SKM-1 (cell line): ENCODE results near the gene NPNT.
"Not testable (repeated sequence)": the region's sequence is repeated elsewhere in the genome, so short reads cannot be mapped to it uniquely, and the experiment has no call there.

Source experiments
- DNase-seq: peaks from one replicate; lab custom pipeline; 2025; ENCODE audit not compliant: unreplicated experiment; lab: John Stamatoyannopoulos, UW

NPNT gene

GRCh38 chr4:105894660-105895582, at the start of gene NPNT:
TSS of gene NPNT (plus strand) at chr4:105895471. CDS start at chr4:105895653, 182 bp downstream.
- no peak for DNase-seq

GRCh38 chr4:105845559-105845958, 49.7 kb upstream of the NPNT start:
- DNase-seq = no peak

- DNase-seq = not testable (repeated sequence)
These were observed 46.9 kb upstream of the NPNT start for GRCh38 chr4:105848359-105848758.

- DNase-seq = no peak
These were observed 44.1 kb upstream of the NPNT start for GRCh38 chr4:105851196-105851595.

DNA sequence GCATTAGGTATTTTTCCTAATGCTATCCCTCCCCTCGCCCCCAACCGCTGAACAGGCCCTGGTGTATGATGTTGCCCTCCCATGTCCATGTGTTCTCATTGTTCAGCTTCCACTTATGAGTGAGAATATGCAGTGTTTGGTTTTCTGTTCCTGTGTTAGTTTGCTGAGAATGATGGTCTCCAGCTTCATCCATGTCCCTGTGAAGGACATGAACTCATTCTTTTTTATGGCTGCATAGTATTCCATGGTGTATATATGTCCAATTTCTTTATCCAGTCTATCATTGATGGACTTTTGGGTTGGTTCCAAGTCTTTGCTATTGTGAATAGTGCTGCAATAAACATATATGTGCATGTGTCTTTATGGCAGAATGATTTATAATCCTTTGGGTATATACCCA, 43.0 kb upstream of the NPNT start:
- not testable (repeated sequence) for DNase-seq

GRCh38 chr4:105858466-105859040, 36.7 kb upstream of the NPNT start:
- DNase-seq = no peak

DNA sequence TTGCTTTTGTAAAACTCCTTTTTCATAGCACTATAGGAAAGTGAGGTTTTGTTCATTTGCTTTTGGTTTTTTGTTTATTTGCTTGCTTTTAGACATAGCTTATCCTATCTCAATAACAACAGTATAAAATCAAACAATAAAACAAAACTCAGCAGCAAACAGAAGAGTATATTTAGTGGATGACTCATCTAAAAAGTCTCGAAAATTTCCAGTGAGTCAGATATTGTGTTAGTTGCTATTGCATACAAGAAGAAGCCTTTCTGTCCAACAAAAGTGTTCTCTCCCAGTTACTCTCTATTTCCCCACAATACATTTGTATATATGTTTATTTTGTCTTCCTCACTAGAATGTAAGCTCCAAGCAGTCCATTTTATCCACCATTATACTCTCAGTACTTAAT, 36.0 kb upstream of the NPNT start:
- no peak for DNase-seq

DNA sequence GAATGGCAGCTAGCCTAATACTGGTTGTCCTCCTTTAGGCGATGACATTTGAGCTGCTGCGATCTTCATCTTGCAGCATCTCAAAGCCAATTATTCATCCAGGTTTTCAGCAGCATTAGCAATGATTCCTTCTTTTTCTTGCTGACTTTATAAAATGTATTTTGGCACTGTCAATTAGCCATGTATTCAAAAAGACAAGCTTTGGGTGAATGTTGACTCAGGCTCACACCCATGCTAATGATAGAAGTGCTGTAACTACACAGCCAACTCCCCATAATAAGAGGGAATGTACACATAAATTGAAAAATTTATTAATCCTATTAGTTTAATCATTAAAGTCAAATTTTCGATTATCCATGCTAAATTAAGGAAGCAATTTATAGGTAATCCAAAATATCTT, 24.3 kb upstream of the NPNT start:
- DNase-seq = no peak

GRCh38 chr4:105871997-105872396, 23.3 kb upstream of the NPNT start:
- no peak for DNase-seq

GRCh38 chr4:105875233-105875632, 20.0 kb upstream of the NPNT start:
- DNase-seq = no peak

GRCh38 chr4:105878668-105879067, 16.6 kb upstream of the NPNT start:
- no peak for DNase-seq

- DNase-seq = no peak
These were observed 7.8 kb upstream of the NPNT start for GRCh38 chr4:105887508-105887907.

GRCh38 chr4:105895583-105896460, 551 bp downstream of the NPNT start:
- DNase-seq = no peak

GRCh38 chr4:105896461-105896942, 1.2 kb downstream of the NPNT start:
- no peak for DNase-seq

DNA sequence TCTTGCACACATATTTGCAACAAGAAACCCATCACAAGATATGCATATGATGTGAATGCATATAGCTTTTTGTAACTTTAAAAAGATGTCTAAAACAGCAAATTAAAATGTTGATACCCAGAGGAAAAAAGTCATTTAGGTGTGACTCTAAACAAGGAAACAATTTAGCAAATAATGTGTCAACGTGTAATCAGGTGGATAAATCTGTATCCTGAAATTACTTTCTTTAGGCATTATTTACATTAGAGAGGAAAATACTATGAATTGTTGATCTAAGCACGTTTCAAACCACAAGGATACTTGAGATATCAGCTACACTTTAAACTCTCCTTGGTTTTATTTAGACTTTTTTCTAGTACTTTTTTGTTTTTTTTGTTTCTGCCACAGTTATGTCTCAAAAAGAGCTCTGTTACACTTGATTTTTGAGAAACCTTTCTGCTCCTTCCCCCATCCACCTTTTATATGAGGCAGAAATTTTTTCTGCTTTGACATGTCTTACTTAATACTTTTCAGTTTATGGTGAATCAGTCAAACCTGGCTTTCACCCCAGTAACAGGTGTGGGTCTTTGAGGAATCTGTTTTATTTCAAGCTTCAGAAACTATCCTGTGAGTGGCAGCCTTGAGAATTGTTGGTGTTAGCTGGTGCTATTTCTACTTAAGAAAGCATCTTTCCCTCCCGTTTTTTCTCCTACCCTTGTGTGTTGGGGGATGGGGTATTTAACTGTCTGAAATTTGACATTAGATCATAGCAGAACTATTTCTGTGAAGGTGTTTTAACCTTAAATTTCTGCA, 1.9 kb downstream of the NPNT start:
- no peak for DNase-seq

DNA sequence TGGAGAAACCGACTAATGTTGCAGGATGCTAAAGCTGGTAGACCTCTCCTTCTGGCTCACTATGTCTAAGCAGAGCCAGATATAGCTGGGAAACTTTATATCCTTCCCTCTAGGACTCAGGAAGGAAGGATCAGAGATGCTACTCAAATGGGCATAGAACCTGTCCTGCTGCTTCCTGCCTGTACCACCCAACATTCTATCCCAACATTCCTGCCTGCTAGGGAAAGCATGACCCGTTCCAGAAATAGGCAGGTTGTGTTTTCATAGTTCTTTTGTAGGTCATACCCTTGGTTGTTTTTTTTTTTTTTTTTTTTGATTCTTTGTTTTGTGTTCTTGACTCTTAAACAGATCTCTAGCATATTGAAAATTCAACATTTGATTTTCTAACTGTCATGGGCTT, 5.3 kb downstream of the NPNT start:
- DNase-seq = no peak

GRCh38 chr4:105902550-105903262, 7.4 kb downstream of the NPNT start:
- no peak for DNase-seq

GRCh38 chr4:105909787-105910281, 14.6 kb downstream of the NPNT start:
- DNase-seq = no peak

GRCh38 chr4:105911426-105911825, 16.2 kb downstream of the NPNT start:
- DNase-seq = no peak

- DNase-seq = no peak
These were observed 17.4 kb downstream of the NPNT start for GRCh38 chr4:105912633-105913032.
